LNCaP clone FGC (cell line): ENCODE measurements around the gene ABCD1.
A peak's percentile ranks its signal among the peaks of the same experiment; 100 is the strongest.
"Not testable (repeated sequence)": the region's sequence is repeated elsewhere in the genome, so short reads cannot be mapped to it uniquely, and the experiment has no call there.

ENCODE experiments used
- DNase-seq: peaks from one replicate; pipeline ENCODE4 v3.0.0-alpha.2; 2011; ENCODE audit warnings: low read depth
- H3K4me3 ChIP-seq: 2 replicates; pipeline ENCODE4 v1.5.1; 2011; ENCODE audit warnings: mild to moderate bottlenecking, low read depth, low read length, control low read depth
- TF ChIP-seq, protein P1 (sequence below): IDR thresholded peaks from 2 replicates; pipeline ENCODE4 v1.5.1; 2012; ENCODE audit warnings: mild to moderate bottlenecking; ENCODE audit not compliant: control insufficient read depth, insufficient read depth; ENCODE audit errors: extremely low read depth

The ABCD1 gene

DNA sequence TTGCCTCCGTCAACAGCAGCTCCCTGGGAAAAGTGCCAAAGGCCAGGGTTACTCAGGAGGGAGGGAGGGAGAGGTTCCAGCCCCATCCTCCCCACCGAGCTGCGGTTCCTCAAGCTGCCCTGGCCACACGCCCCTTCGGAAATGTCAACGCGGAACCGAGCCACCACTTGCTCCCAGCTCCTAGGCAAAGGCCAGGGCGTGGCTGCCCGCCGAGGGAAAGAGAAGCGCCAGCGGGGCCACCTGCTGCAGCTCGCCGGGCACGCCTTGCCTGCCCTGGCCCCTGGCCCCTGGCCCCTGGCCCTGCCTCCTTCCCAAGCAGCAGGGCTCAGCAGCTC, 21.7 kb upstream of the ABCD1 start:
- no peak overlapping the region for H3K4me3 ChIP-seq
- TF ChIP-seq, protein P1, sequence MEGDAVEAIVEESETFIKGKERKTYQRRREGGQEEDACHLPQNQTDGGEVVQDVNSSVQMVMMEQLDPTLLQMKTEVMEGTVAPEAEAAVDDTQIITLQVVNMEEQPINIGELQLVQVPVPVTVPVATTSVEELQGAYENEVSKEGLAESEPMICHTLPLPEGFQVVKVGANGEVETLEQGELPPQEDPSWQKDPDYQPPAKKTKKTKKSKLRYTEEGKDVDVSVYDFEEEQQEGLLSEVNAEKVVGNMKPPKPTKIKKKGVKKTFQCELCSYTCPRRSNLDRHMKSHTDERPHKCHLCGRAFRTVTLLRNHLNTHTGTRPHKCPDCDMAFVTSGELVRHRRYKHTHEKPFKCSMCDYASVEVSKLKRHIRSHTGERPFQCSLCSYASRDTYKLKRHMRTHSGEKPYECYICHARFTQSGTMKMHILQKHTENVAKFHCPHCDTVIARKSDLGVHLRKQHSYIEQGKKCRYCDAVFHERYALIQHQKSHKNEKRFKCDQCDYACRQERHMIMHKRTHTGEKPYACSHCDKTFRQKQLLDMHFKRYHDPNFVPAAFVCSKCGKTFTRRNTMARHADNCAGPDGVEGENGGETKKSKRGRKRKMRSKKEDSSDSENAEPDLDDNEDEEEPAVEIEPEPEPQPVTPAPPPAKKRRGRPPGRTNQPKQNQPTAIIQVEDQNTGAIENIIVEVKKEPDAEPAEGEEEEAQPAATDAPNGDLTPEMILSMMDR, result no peak
- peak; percentile 81 for DNase-seq

GRCh38 chrX:153704021-153704526, 20.6 kb upstream of the ABCD1 start:
- DNase-seq, result no peak
- TF ChIP-seq, protein P1, result no peak
- H3K4me3 ChIP-seq, result no peak overlapping the region

- not testable (repeated sequence) for DNase-seq
These were observed 19.8 kb upstream of the ABCD1 start for GRCh38 chrX:153704631-153705402.

DNA sequence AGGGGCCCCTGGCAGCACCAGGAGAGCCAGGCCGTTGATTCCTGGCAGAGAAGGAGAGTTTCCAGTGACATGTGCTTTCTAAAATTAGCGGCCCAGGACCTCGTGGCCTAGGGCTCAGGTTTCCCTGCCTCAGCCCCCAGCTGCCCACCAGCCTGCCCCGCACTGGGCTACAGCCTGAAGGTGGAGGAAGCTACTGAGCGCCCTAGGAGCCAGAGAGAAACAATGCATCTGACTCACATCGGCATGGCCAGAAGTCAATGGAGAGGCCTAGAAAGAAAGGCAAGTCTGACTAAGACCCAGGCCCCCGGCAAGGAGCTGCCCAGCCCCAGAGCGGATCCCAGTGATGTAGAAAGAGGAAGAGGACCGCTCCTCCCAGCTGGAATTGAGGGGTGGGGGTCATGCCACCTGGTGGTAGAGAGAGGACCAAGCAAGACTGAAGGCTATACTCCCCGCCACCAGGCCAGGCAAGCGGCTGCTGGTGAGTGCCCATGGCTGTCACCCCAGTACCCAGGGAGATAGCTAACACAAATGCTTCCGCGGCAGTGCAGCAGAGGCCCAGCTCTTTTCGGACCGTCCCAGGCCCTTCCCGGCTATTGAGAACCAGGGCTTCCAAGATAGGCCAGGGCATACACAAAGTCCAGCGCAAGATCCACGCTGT, 19.1 kb upstream of the ABCD1 start:
- H3K4me3 ChIP-seq, DNase-seq: not testable (repeated sequence)

More at GRCh38 chrX:153704631-153705402, 19.8 kb upstream of the ABCD1 start:
- H3K4me3 ChIP-seq, result not testable (repeated sequence)

GRCh38 chrX:153706799-153707198, 17.9 kb upstream of the ABCD1 start:
- TF ChIP-seq, protein P1, result no peak
- H3K4me3 ChIP-seq, result no peak overlapping the region
- no peak for DNase-seq

GRCh38 chrX:153707406-153707805, 17.2 kb upstream of the ABCD1 start:
- no peak overlapping the region for H3K4me3 ChIP-seq
- TF ChIP-seq, protein P1, result no peak
- no peak for DNase-seq

DNA sequence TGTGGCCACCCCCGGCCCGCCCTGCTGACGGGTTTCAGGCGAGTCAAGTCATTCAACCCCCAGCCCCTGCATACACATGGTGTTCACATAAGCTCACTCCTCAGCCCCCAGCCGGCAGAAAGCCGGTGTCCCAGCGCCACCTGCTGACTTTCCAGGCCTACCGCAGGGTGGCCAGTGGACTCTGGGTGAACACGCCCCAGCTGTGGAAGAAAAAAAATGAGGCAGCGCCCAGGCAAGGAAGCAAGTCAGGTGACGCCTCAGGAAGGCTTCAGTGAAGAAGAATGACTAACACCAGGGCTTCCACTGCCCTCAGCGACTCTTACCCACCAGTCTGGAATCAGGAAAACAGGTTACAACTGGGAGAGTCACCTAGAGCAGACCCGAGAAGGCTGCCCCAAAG, 16.2 kb upstream of the ABCD1 start:
- TF ChIP-seq, protein P1, result peak; percentile 62
- no peak overlapping the region for H3K4me3 ChIP-seq
- DNase-seq, result no peak
